IMR-90 (cell line): ENCODE measurements around the gene SCYGR3. TPM values are rescaled to one million over a fixed set of nuclear protein-coding genes. Genes with fewer than 3 reads are reported as not detected.

ENCODE experiments used
- ATAC-seq: fragments of 200-7000 bp; cut with Tn5 transposase; 2 replicates; pipeline ENCODE4 v1.9.1; 2020; ENCODE audit warnings: low read depth, mild to moderate bottlenecking, moderate library complexity
- BruUV-seq: library from RNA; stranded (reverse); fragments of 400-500 nt; replicated peaks from 2 replicates; lab custom pipeline; 2021; lab: Mats Ljungman, UMichigan
- CTCF ChIA-PET: fragments of 300-600 bp; formaldehyde crosslinking; extraction: SDS; loops from one replicate; lab custom pipeline; 2021; ENCODE audit warnings: antibody characterized with exemption; lab: Yijun Ruan, JAX
- POLR2A ChIA-PET: fragments of 300-600 bp; sonication (Branson Sonifier 250); formaldehyde crosslinking; loops from one replicate; lab custom pipeline; 2022; ENCODE audit warnings: antibody characterized with exemption; ENCODE audit not compliant: unreplicated experiment; lab: Charles Lee
- DNase-seq: peaks from one replicate; pipeline ENCODE4 v3.0.0; 2013
- H2AFZ ChIP-seq: replicated peaks from 2 replicates; pipeline ENCODE3; 2013; ENCODE audit warnings: low read length, mild to moderate bottlenecking; ENCODE audit not compliant: poor library complexity
- H2AK5ac ChIP-seq: 2 replicates; pipeline ENCODE4 v1.6.1; 2013; ENCODE audit warnings: low read depth, low read length, inconsistent platforms
- H2AK9ac ChIP-seq: replicated peaks from 2 replicates; pipeline ENCODE3; 2013; ENCODE audit warnings: mild to moderate bottlenecking, low read depth, low read length, moderate library complexity; ENCODE audit not compliant: poor library complexity
- H2BK120ac ChIP-seq: 2 replicates; pipeline ENCODE4 v1.6.1; 2013; ENCODE audit warnings: low read depth, low read length, inconsistent platforms
- H2BK15ac ChIP-seq: 3 replicates; pipeline ENCODE4 v1.6.1; 2013; ENCODE audit warnings: low read depth, low read length, inconsistent platforms
- H2BK20ac ChIP-seq: 2 replicates; pipeline ENCODE4 v1.6.1; 2013; ENCODE audit warnings: low read depth, mild to moderate bottlenecking, inconsistent platforms, low read length, moderate library complexity
- H2BK5ac ChIP-seq: 2 replicates; pipeline ENCODE4 v1.6.1; 2013; ENCODE audit warnings: mild to moderate bottlenecking, low read depth, low read length, inconsistent platforms; ENCODE audit not compliant: poor library complexity, severe bottlenecking
- H3K14ac ChIP-seq: replicated peaks from 2 replicates; pipeline ENCODE4 v1.6.1; 2013; ENCODE audit warnings: low read depth, low read length, inconsistent platforms
- H3K18ac ChIP-seq: 2 replicates; pipeline ENCODE4 v1.6.1; 2013; ENCODE audit warnings: low read depth, low read length, control low read depth
- H3K23ac ChIP-seq: 2 replicates; pipeline ENCODE4 v1.6.1; 2013; ENCODE audit warnings: low read depth, low read length, inconsistent platforms
- H3K27ac ChIP-seq: 2 replicates; pipeline ENCODE4 v1.5.1; 2013; ENCODE audit warnings: mild to moderate bottlenecking, control low read depth, low read length; ENCODE audit not compliant: insufficient read depth
- H3K27me3 ChIP-seq: 2 replicates; pipeline ENCODE4 v1.6.1; 2013; ENCODE audit warnings: low read length; ENCODE audit not compliant: control insufficient read depth, insufficient read depth
- H3K36me3 ChIP-seq: 2 replicates; pipeline ENCODE4 v1.6.1; 2013; ENCODE audit warnings: low read length, mixed read lengths; ENCODE audit not compliant: control insufficient read depth, insufficient read depth
- H3K4ac ChIP-seq: 2 replicates; pipeline ENCODE4 v1.6.1; 2013; ENCODE audit warnings: low read depth, low read length, inconsistent platforms
- H3K4me1 ChIP-seq: 2 replicates; pipeline ENCODE4 v1.6.1; 2013; ENCODE audit warnings: low read length, mixed read lengths; ENCODE audit not compliant: control insufficient read depth, insufficient read depth
- H3K4me2 ChIP-seq: 2 replicates; pipeline ENCODE4 v1.6.1; 2013; ENCODE audit warnings: low read depth, mild to moderate bottlenecking, control low read depth, low read length, moderate library complexity
- H3K4me3 ChIP-seq: 2 replicates; pipeline ENCODE4 v1.5.1; 2013; ENCODE audit warnings: low read depth, mild to moderate bottlenecking, control low read depth, low read length, moderate library complexity; ENCODE audit not compliant: insufficient read depth
- H3K56ac ChIP-seq: 2 replicates; pipeline ENCODE4 v1.6.1; 2013; ENCODE audit warnings: low read length, inconsistent platforms; ENCODE audit not compliant: insufficient read depth; ENCODE audit errors: extremely low read depth
- H3K79me1 ChIP-seq, 2 experiments: 2 replicates each; pipeline ENCODE4 v1.6.1; 2013; ENCODE audit warnings: low read length in 2 of 2, inconsistent platforms in 1 of 2, low read depth in 1 of 2
- H3K9ac ChIP-seq: 2 replicates; pipeline ENCODE4 v1.6.1; 2013; ENCODE audit warnings: low read depth, low read length, control low read depth
- H3K9me1 ChIP-seq: 2 replicates; pipeline ENCODE4 v1.6.1; 2013; ENCODE audit warnings: low read length, inconsistent platforms; ENCODE audit not compliant: insufficient read depth
- H3K9me3 ChIP-seq: 2 replicates; pipeline ENCODE4 v1.6.1; 2013; ENCODE audit warnings: low read length; ENCODE audit not compliant: control insufficient read depth, insufficient read depth
- H4K20me1 ChIP-seq: 2 replicates; pipeline ENCODE4 v1.6.1; 2013; ENCODE audit warnings: low read length, inconsistent platforms; ENCODE audit not compliant: insufficient read depth
- H4K5ac ChIP-seq: 2 replicates; pipeline ENCODE4 v1.6.1; 2013; ENCODE audit warnings: mild to moderate bottlenecking, low read depth, low read length, control low read depth
- H4K8ac ChIP-seq, 2 experiments: 2 replicates each; pipeline ENCODE4 v1.6.1; 2013; ENCODE audit warnings: low read depth in 2 of 2, low read length in 2 of 2, control low read depth in 1 of 2, inconsistent platforms in 1 of 2
- H4K91ac ChIP-seq: 2 replicates; pipeline ENCODE4 v1.6.1; 2013; ENCODE audit warnings: low read depth, low read length, inconsistent platforms; ENCODE audit not compliant: insufficient read depth
- CHD1 ChIP-seq: IDR thresholded peaks from 2 replicates; pipeline ENCODE4 v1.6.1; 2012; ENCODE audit warnings: low read depth, low read length, improper control_type of control experiment
- ELK1 ChIP-seq: fragments of 150-350 bp; IDR thresholded peaks from 2 replicates; pipeline ENCODE4 v1.6.1; 2016; ENCODE audit warnings: low read depth, mild to moderate bottlenecking, low read length, moderate library complexity, borderline replicate concordance
- MAFK ChIP-seq: IDR thresholded peaks from 2 replicates; pipeline ENCODE4 v1.6.1; 2012; ENCODE audit warnings: low read depth, low read length, improper control_type of control experiment
- POLR2A ChIP-seq: IDR thresholded peaks from 2 replicates; pipeline ENCODE4 v1.6.1; 2012; ENCODE audit warnings: mild to moderate bottlenecking, low read depth, low read length
- WGBS, 2 experiments: methylation state at CpG; one replicate each; pipeline versions ENCODE4 v1.1.5 to v1.1.7; 2013; ENCODE audit warnings: missing lambda C conversion rate in 2 of 2; ENCODE audit not compliant: insufficient read length in 1 of 2; ENCODE audit errors: extremely low coverage in 2 of 2; 5-methylcytosine and 5-hydroxymethylcytosine counted together
- dilution Hi-C: fragments of 300-500 bp; cut with HindIII; formaldehyde crosslinking; loops from one replicate; pipeline ENCODE4 v1.14.3; 2018; ENCODE audit warnings: low sequenced_read_pairs; ENCODE audit not compliant: unreplicated experiment
- in situ Hi-C: fragments of 300-500 bp; cut with MboI; formaldehyde crosslinking; loops from 3 replicates; pipeline ENCODE4 v1.14.3; 2019; ENCODE audit warnings: low sequenced_read_pairs, inconsistent platforms, mixed read lengths
- intact Hi-C: fragments of 100-400 bp; cut with micrococcal nuclease; formaldehyde crosslinking; loops from 2 replicates; pipeline ENCODE4 v1.10.0; 2022
- polyA plus RNA-seq, 3 experiments: library from polyadenylated mRNA; depleted of rRNA; stranded (reverse); fragments of >200 nt; gene quantifications; 2 replicates each; pipeline ENCODE4 v1.2.3, GENCODE V29; 2012; ENCODE audit warnings: low replicate concordance in 1 of 3
- total RNA-seq: library from RNA; depleted of rRNA; stranded (reverse); fragments of >200 nt; gene quantifications from 2 replicates; pipeline ENCODE4 v1.2.3, GENCODE V29; 2012

The SCYGR3 gene
- total and polyA plus RNA-seq, 2 of the 4 experiments (the other 2 are of a cell fraction) = not detected

GRCh38 chr2:227612546-227613271 lies 1.9 kb downstream of the SCYGR3 start:
- no peak overlapping the region for H2BK20ac ChIP-seq
- no peak overlapping the region for H3K56ac ChIP-seq
- no peak overlapping the region for H4K91ac ChIP-seq
- H4K20me1 ChIP-seq = no peaks in the 10 kb centered on the region
- no peaks in the 10 kb centered on the region; the same call in 1 of the 2 replicates for H3K4me1 ChIP-seq
- H3K79me1 ChIP-seq = no peaks in the 10 kb centered on the region
- no peak for TF ChIP-seq CHD1
- no peak for TF ChIP-seq MAFK
- no peak for TF ChIP-seq POLR2A
- no peak for TF ChIP-seq ELK1
- H4K5ac ChIP-seq = no peak overlapping the region
- no peak overlapping the region for H3K4me2 ChIP-seq
- H2BK5ac ChIP-seq = no peak overlapping the region
- no TSS peak for BruUV-seq
- in situ Hi-C loops = no loop called here
- H3K9ac ChIP-seq = no peak overlapping the region
- WGBS, 2 experiments = 100% methylated on average over 2 of the region's 11 CpGs; no CpG with 5 or more reads in 1 of the 2 experiments
- no peak overlapping the region for H3K18ac ChIP-seq
- no peak overlapping the region for H2AFZ ChIP-seq
- no peak overlapping the region for H2BK120ac ChIP-seq
- H3K14ac ChIP-seq = no peak overlapping the region
- H2BK15ac ChIP-seq = no peak overlapping the region
- H3K23ac ChIP-seq = no peak overlapping the region
- no peak overlapping the region for H2AK9ac ChIP-seq
- DNase-seq (no peak), ATAC-seq (no peak)
- no peak overlapping the region for H3K4ac ChIP-seq
- H2AK5ac ChIP-seq = no peak overlapping the region
- dilution Hi-C loops = no loop called here
- H3K27ac ChIP-seq = no peak overlapping the region
- POLR2A ChIA-PET = no interaction called here
- no peaks in the 10 kb centered on the region for H3K9me1 ChIP-seq
- CTCF ChIA-PET = no interaction called here
- no peaks in the 10 kb centered on the region for H3K9me3 ChIP-seq
- no peaks in the 10 kb centered on the region for H3K36me3 ChIP-seq
- H3K27me3 ChIP-seq = peaks cover 2% of the 10 kb centered on the region
- no peak overlapping the region for H3K4me3 ChIP-seq
- no peak overlapping the region for H4K8ac ChIP-seq
- intact Hi-C loops = no loop called here
